Measurements from ENCODE around the gene MEF2A.
A peak's percentile ranks its signal among the peaks of the same experiment; 100 is the strongest.
"Not testable (repeated sequence)": the region's sequence is repeated elsewhere in the genome, so short reads cannot be mapped to it uniquely, and the experiment has no call there.

MEF2A gene

GRCh38 chr15:99731336-99732123, 165.7 kb downstream of the MEF2A start:
- no peak for DNase-seq (ENCODE audit: low read depth in 2 of 2)

- DNase-seq (ENCODE audit: low read depth in 2 of 2), result no peak
Observed at GRCh38 chr15:99732124-99732750, 166.5 kb downstream of the MEF2A start.

- no peak for DNase-seq (ENCODE audit: low read depth in 2 of 2)
Observed at GRCh38 chr15:99732751-99733267, 167.0 kb downstream of the MEF2A start.

- peak; percentile 99 for DNase-seq (ENCODE audit: low read depth in 2 of 2)
Observed at GRCh38 chr15:99733268-99734039, 167.7 kb downstream of the MEF2A start, which contains the start of gene LYSMD4. Gene LYSMD4 (minus strand): TSS chr15:99733437. CDS start chr15:99731999, 1,438 bp downstream.

GRCh38 chr15:99734040-99734291, 168.2 kb downstream of the MEF2A start:
- not testable (repeated sequence) for DNase-seq (ENCODE audit: low read depth in 2 of 2)

- no peak for DNase-seq (ENCODE audit: low read depth in 2 of 2)
Observed at GRCh38 chr15:99734575-99734974, 168.8 kb downstream of the MEF2A start.

- no peak for DNase-seq (ENCODE audit: low read depth in 2 of 2)
Observed at GRCh38 chr15:99735868-99736267, 170.1 kb downstream of the MEF2A start.

- no peak for DNase-seq (ENCODE audit: low read depth in 2 of 2)
Observed at GRCh38 chr15:99736702-99737101, 170.9 kb downstream of the MEF2A start.

- DNase-seq (ENCODE audit: low read depth in 2 of 2), result no peak
Observed at GRCh38 chr15:99738021-99738847, 172.4 kb downstream of the MEF2A start.

GRCh38 chr15:99741835-99742234, 176.1 kb downstream of the MEF2A start:
- no peak for DNase-seq (ENCODE audit: low read depth in 2 of 2)

- DNase-seq (ENCODE audit: low read depth in 2 of 2), result no peak
Observed at GRCh38 chr15:99744142-99744541, 178.4 kb downstream of the MEF2A start.

GRCh38 chr15:99745370-99746086, 179.7 kb downstream of the MEF2A start:
- DNase-seq (ENCODE audit: low read depth in 2 of 2), result no peak

- DNase-seq (ENCODE audit: low read depth in 2 of 2), result no peak
Observed at GRCh38 chr15:99749386-99749785, 183.6 kb downstream of the MEF2A start.

GRCh38 chr15:99750326-99750725, 184.5 kb downstream of the MEF2A start:
- not testable (repeated sequence) for DNase-seq (ENCODE audit: low read depth in 2 of 2)

- no peak for DNase-seq (ENCODE audit: low read depth in 2 of 2)
Observed at GRCh38 chr15:99752556-99752955, 186.8 kb downstream of the MEF2A start.

- no peak for DNase-seq (ENCODE audit: low read depth in 2 of 2)
Observed at GRCh38 chr15:99753066-99753465, 187.3 kb downstream of the MEF2A start.

GRCh38 chr15:99755692-99756409, 190.1 kb downstream of the MEF2A start:
- no peak for DNase-seq (ENCODE audit: low read depth in 2 of 2)

GRCh38 chr15:99762288-99762687, 196.5 kb downstream of the MEF2A start:
- no peak for DNase-seq (ENCODE audit: low read depth in 2 of 2)

- DNase-seq (ENCODE audit: low read depth in 2 of 2), result no peak
Observed at GRCh38 chr15:99763827-99764226, 198.0 kb downstream of the MEF2A start.

GRCh38 chr15:99764522-99764921, 198.7 kb downstream of the MEF2A start:
- no peak for DNase-seq (ENCODE audit: low read depth in 2 of 2)
